GM13976 (cell line): ENCODE data around the gene LIMS1.

Source experiments
- DNase-seq: peaks from one replicate; pipeline ENCODE4 v3.0.0; 2012; ENCODE audit warnings: low spot score
- CTCF ChIP-seq: IDR thresholded peaks from 2 replicates; pipeline ENCODE4 v1.5.1; 2012; ENCODE audit warnings: borderline replicate concordance, mild to moderate bottlenecking; ENCODE audit not compliant: insufficient read depth; ENCODE audit errors: extremely low read depth, missing control alignments, control extremely low read depth
- in situ Hi-C: fragments of 300-500 bp; cut with MboI; formaldehyde crosslinking; loops from one replicate; pipeline ENCODE4 v1.12.0; 2022; ENCODE audit warnings: low sequenced_read_pairs, mixed read lengths, inconsistent platforms; ENCODE audit not compliant: unreplicated experiment

LIMS1 gene

DNA sequence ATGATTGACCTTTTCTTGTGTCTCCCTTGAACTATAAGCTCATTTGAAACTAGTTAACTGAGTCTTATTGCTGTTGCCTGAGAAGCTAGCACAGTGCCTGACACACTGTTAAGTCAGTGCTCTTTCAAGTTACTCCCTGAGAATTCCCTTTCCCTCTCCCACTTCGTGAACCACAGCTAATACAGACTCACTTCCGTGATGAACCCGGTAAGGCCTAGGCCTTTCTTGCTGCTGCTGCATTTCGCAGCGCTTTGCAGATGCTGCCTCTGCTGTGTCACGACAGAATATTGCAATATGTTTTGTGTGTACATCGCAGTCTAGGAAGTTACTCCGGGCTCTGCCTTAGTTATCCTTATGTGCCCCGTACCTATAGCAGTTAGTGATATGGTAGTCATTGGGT lies 42.8 kb downstream of the LIMS1 start:
- no peak for DNase-seq
- in situ Hi-C loops: loop anchor here (25.0 kb wide), 1 partner anchor 215 kb away; no protein-coding TSS in a partner anchor
- TF ChIP-seq CTCF: no peak

DNA sequence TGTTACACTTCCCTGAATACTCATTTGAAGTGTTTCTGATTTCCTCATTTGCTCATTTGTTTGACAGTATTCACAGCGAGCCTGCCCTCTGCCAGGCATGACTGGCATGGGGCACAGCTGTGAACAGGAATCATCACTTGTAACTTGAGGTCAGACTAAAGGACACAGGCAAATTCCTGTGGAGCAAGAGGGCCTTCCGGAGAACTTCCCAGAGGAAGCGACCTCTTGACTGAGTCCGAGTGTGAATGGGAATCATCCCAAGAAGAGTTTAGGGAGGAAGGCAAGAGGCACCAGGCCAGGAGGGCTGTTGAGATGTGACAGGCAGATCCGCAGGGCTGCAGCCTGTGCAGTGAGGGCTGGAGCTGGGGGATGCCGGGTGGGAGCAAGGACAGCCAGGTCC lies 45.4 kb downstream of the LIMS1 start:
- TF ChIP-seq CTCF: no peak
- in situ Hi-C loops: loop anchor here (25.0 kb wide), 1 partner anchor 217 kb away; no protein-coding TSS in a partner anchor
- DNase-seq: no peak

- no peak for TF ChIP-seq CTCF
- no peak for DNase-seq
- in situ Hi-C loops: loop anchor here (25.0 kb wide), 1 partner anchor 218 kb away; no protein-coding TSS in a partner anchor
Measured at GRCh38 chr2:108580050-108580449, 45.8 kb downstream of the LIMS1 start.

GRCh38 chr2:108583903-108584520 lies 49.7 kb downstream of the LIMS1 start:
- DNase-seq: peak; percentile 72
- in situ Hi-C loops: loop anchor here (25.0 kb wide), 1 partner anchor 222 kb away; no protein-coding TSS in a partner anchor
- TF ChIP-seq CTCF: peak; percentile 59

GRCh38 chr2:108585436-108585835 lies 51.2 kb downstream of the LIMS1 start:
- no peak for TF ChIP-seq CTCF
- in situ Hi-C loops: loop anchor here (25.0 kb wide), 1 partner anchor 223 kb away; no protein-coding TSS in a partner anchor
- DNase-seq: no peak

- no peak for TF ChIP-seq CTCF
- DNase-seq: no peak
- in situ Hi-C loops: loop anchor here (25.0 kb wide), 1 partner anchor 224 kb away; no protein-coding TSS in a partner anchor
Measured at GRCh38 chr2:108586116-108586515, 51.8 kb downstream of the LIMS1 start.
